GM12892 (cell line): ENCODE results near the gene ADTRP.

Experiments
- POLR2A ChIP-seq: IDR thresholded peaks from 2 replicates; pipeline ENCODE4 v1.6.1; 2011; ENCODE audit warnings: low read depth, low read length, control low read depth
- POLR2AphosphoS5 ChIP-seq: IDR thresholded peaks from 2 replicates; pipeline ENCODE4 v1.6.1; 2011; ENCODE audit warnings: low read depth, low read length, control low read depth
- TAF1 ChIP-seq: IDR thresholded peaks from 2 replicates; pipeline ENCODE4 v1.6.1; 2011; ENCODE audit warnings: low read depth, mild to moderate bottlenecking, control low read depth, low read length, borderline replicate concordance

GRCh38 chr6:11722220-11722619 lies 56.4 kb downstream of the ADTRP start:
- TF ChIP-seq POLR2A: no peak
- TF ChIP-seq TAF1: no peak
- no peak for TF ChIP-seq POLR2AphosphoS5
